IMR-90 (cell line): ENCODE results near the gene EML3. TPM values are rescaled to one million over a fixed set of nuclear protein-coding genes. Genes with fewer than 3 reads are reported as not detected.
A peak's percentile ranks its signal among the peaks of the same experiment; 100 is the strongest.

Experiments
- ATAC-seq: fragments of 200-7000 bp; cut with Tn5 transposase; 2 replicates; pipeline ENCODE4 v1.9.1; 2020; ENCODE audit warnings: low read depth, mild to moderate bottlenecking, moderate library complexity
- BruUV-seq: library from RNA; stranded (reverse); fragments of 400-500 nt; replicated peaks from 2 replicates; lab custom pipeline; 2021; lab: Mats Ljungman, UMichigan
- CTCF ChIA-PET: fragments of 300-600 bp; formaldehyde crosslinking; extraction: SDS; loops from one replicate; lab custom pipeline; 2021; ENCODE audit warnings: antibody characterized with exemption; lab: Yijun Ruan, JAX
- POLR2A ChIA-PET: fragments of 300-600 bp; sonication (Branson Sonifier 250); formaldehyde crosslinking; loops from one replicate; lab custom pipeline; 2022; ENCODE audit warnings: antibody characterized with exemption; ENCODE audit not compliant: unreplicated experiment; lab: Charles Lee
- DNase-seq: peaks from one replicate; pipeline ENCODE4 v3.0.0; 2013
- H2AFZ ChIP-seq: replicated peaks from 2 replicates; pipeline ENCODE3; 2013; ENCODE audit warnings: low read length, mild to moderate bottlenecking; ENCODE audit not compliant: poor library complexity
- H2AK5ac ChIP-seq: 2 replicates; pipeline ENCODE4 v1.6.1; 2013; ENCODE audit warnings: low read depth, low read length, inconsistent platforms
- H2AK9ac ChIP-seq: replicated peaks from 2 replicates; pipeline ENCODE3; 2013; ENCODE audit warnings: mild to moderate bottlenecking, low read depth, low read length, moderate library complexity; ENCODE audit not compliant: poor library complexity
- H2BK120ac ChIP-seq: 2 replicates; pipeline ENCODE4 v1.6.1; 2013; ENCODE audit warnings: low read depth, low read length, inconsistent platforms
- H2BK15ac ChIP-seq: 3 replicates; pipeline ENCODE4 v1.6.1; 2013; ENCODE audit warnings: low read depth, low read length, inconsistent platforms
- H2BK20ac ChIP-seq: 2 replicates; pipeline ENCODE4 v1.6.1; 2013; ENCODE audit warnings: low read depth, mild to moderate bottlenecking, inconsistent platforms, low read length, moderate library complexity
- H2BK5ac ChIP-seq: 2 replicates; pipeline ENCODE4 v1.6.1; 2013; ENCODE audit warnings: mild to moderate bottlenecking, low read depth, low read length, inconsistent platforms; ENCODE audit not compliant: poor library complexity, severe bottlenecking
- H3K14ac ChIP-seq: replicated peaks from 2 replicates; pipeline ENCODE4 v1.6.1; 2013; ENCODE audit warnings: low read depth, low read length, inconsistent platforms
- H3K18ac ChIP-seq: 2 replicates; pipeline ENCODE4 v1.6.1; 2013; ENCODE audit warnings: low read depth, low read length, control low read depth
- H3K23ac ChIP-seq: 2 replicates; pipeline ENCODE4 v1.6.1; 2013; ENCODE audit warnings: low read depth, low read length, inconsistent platforms
- H3K27ac ChIP-seq: 2 replicates; pipeline ENCODE4 v1.5.1; 2013; ENCODE audit warnings: mild to moderate bottlenecking, control low read depth, low read length; ENCODE audit not compliant: insufficient read depth
- H3K27me3 ChIP-seq: 2 replicates; pipeline ENCODE4 v1.6.1; 2013; ENCODE audit warnings: low read length; ENCODE audit not compliant: control insufficient read depth, insufficient read depth
- H3K36me3 ChIP-seq: 2 replicates; pipeline ENCODE4 v1.6.1; 2013; ENCODE audit warnings: low read length, mixed read lengths; ENCODE audit not compliant: control insufficient read depth, insufficient read depth
- H3K4ac ChIP-seq: 2 replicates; pipeline ENCODE4 v1.6.1; 2013; ENCODE audit warnings: low read depth, low read length, inconsistent platforms
- H3K4me1 ChIP-seq: 2 replicates; pipeline ENCODE4 v1.6.1; 2013; ENCODE audit warnings: low read length, mixed read lengths; ENCODE audit not compliant: control insufficient read depth, insufficient read depth
- H3K4me2 ChIP-seq: 2 replicates; pipeline ENCODE4 v1.6.1; 2013; ENCODE audit warnings: low read depth, mild to moderate bottlenecking, control low read depth, low read length, moderate library complexity
- H3K4me3 ChIP-seq: 2 replicates; pipeline ENCODE4 v1.5.1; 2013; ENCODE audit warnings: low read depth, mild to moderate bottlenecking, control low read depth, low read length, moderate library complexity; ENCODE audit not compliant: insufficient read depth
- H3K56ac ChIP-seq: 2 replicates; pipeline ENCODE4 v1.6.1; 2013; ENCODE audit warnings: low read length, inconsistent platforms; ENCODE audit not compliant: insufficient read depth; ENCODE audit errors: extremely low read depth
- H3K79me1 ChIP-seq, 2 experiments: 2 replicates each; pipeline ENCODE4 v1.6.1; 2013; ENCODE audit warnings: low read length in 2 of 2, inconsistent platforms in 1 of 2, low read depth in 1 of 2
- H3K9ac ChIP-seq: 2 replicates; pipeline ENCODE4 v1.6.1; 2013; ENCODE audit warnings: low read depth, low read length, control low read depth
- H3K9me1 ChIP-seq: 2 replicates; pipeline ENCODE4 v1.6.1; 2013; ENCODE audit warnings: low read length, inconsistent platforms; ENCODE audit not compliant: insufficient read depth
- H3K9me3 ChIP-seq: 2 replicates; pipeline ENCODE4 v1.6.1; 2013; ENCODE audit warnings: low read length; ENCODE audit not compliant: control insufficient read depth, insufficient read depth
- H4K20me1 ChIP-seq: 2 replicates; pipeline ENCODE4 v1.6.1; 2013; ENCODE audit warnings: low read length, inconsistent platforms; ENCODE audit not compliant: insufficient read depth
- H4K5ac ChIP-seq: 2 replicates; pipeline ENCODE4 v1.6.1; 2013; ENCODE audit warnings: mild to moderate bottlenecking, low read depth, low read length, control low read depth
- H4K8ac ChIP-seq, 2 experiments: 2 replicates each; pipeline ENCODE4 v1.6.1; 2013; ENCODE audit warnings: low read depth in 2 of 2, low read length in 2 of 2, control low read depth in 1 of 2, inconsistent platforms in 1 of 2
- H4K91ac ChIP-seq: 2 replicates; pipeline ENCODE4 v1.6.1; 2013; ENCODE audit warnings: low read depth, low read length, inconsistent platforms; ENCODE audit not compliant: insufficient read depth
- BHLHE40 ChIP-seq: fragments of 150-350 bp; IDR thresholded peaks from 2 replicates; pipeline ENCODE4 v1.6.1; 2016; ENCODE audit warnings: mild to moderate bottlenecking, low read depth, low read length
- CEBPB ChIP-seq: IDR thresholded peaks from 2 replicates; pipeline ENCODE4 v1.6.1; 2012; ENCODE audit warnings: low read depth, low read length, improper control_type of control experiment
- CHD1 ChIP-seq: IDR thresholded peaks from 2 replicates; pipeline ENCODE4 v1.6.1; 2012; ENCODE audit warnings: low read depth, low read length, improper control_type of control experiment
- CTCF ChIP-seq: conservative IDR thresholded peaks from 2 replicates; pipeline ENCODE4 v1.5.1; 2012; ENCODE audit warnings: mild to moderate bottlenecking, low read depth, low read length, improper control_type of control experiment
- ELK1 ChIP-seq: fragments of 150-350 bp; IDR thresholded peaks from 2 replicates; pipeline ENCODE4 v1.6.1; 2016; ENCODE audit warnings: low read depth, mild to moderate bottlenecking, low read length, moderate library complexity, borderline replicate concordance
- FOS ChIP-seq: fragments of 150-350 bp; IDR thresholded peaks from 2 replicates; pipeline ENCODE4 v1.6.1; 2016; ENCODE audit warnings: low read depth, low read length
- MAFK ChIP-seq: IDR thresholded peaks from 2 replicates; pipeline ENCODE4 v1.6.1; 2012; ENCODE audit warnings: low read depth, low read length, improper control_type of control experiment
- MAZ ChIP-seq: IDR thresholded peaks from 2 replicates; pipeline ENCODE4 v1.6.1; 2012; ENCODE audit warnings: low read depth, mild to moderate bottlenecking, low read length, improper control_type of control experiment, moderate library complexity, borderline replicate concordance
- MXI1 ChIP-seq: IDR thresholded peaks from 2 replicates; pipeline ENCODE4 v1.6.1; 2012; ENCODE audit warnings: low read depth, mild to moderate bottlenecking, low read length, moderate library complexity, borderline replicate concordance
- NFE2L2 ChIP-seq: fragments of 150-350 bp; IDR thresholded peaks from 2 replicates; pipeline ENCODE4 v1.6.1; 2016; ENCODE audit warnings: low read depth, mild to moderate bottlenecking, low read length
- POLR2A ChIP-seq: IDR thresholded peaks from 2 replicates; pipeline ENCODE4 v1.6.1; 2012; ENCODE audit warnings: mild to moderate bottlenecking, low read depth, low read length
- RAD21 ChIP-seq: IDR thresholded peaks from 2 replicates; pipeline ENCODE4 v1.6.1; 2012; ENCODE audit warnings: low read length, improper control_type of control experiment
- RCOR1 ChIP-seq: IDR thresholded peaks from 2 replicates; pipeline ENCODE4 v1.6.1; 2012; ENCODE audit warnings: mild to moderate bottlenecking, low read length, improper control_type of control experiment; ENCODE audit not compliant: insufficient replicate concordance
- RFX5 ChIP-seq: IDR thresholded peaks from 2 replicates; pipeline ENCODE4 v1.8.0; 2012; ENCODE audit warnings: low read depth, mild to moderate bottlenecking, low read length, moderate library complexity
- WGBS, 2 experiments: methylation state at CpG; one replicate each; pipeline versions ENCODE4 v1.1.5 to v1.1.7; 2013; ENCODE audit warnings: missing lambda C conversion rate in 2 of 2; ENCODE audit not compliant: insufficient read length in 1 of 2; ENCODE audit errors: extremely low coverage in 2 of 2; 5-methylcytosine and 5-hydroxymethylcytosine counted together
- dilution Hi-C: fragments of 300-500 bp; cut with HindIII; formaldehyde crosslinking; loops from one replicate; pipeline ENCODE4 v1.14.3; 2018; ENCODE audit warnings: low sequenced_read_pairs; ENCODE audit not compliant: unreplicated experiment
- in situ Hi-C: fragments of 300-500 bp; cut with MboI; formaldehyde crosslinking; loops from 3 replicates; pipeline ENCODE4 v1.14.3; 2019; ENCODE audit warnings: low sequenced_read_pairs, inconsistent platforms, mixed read lengths
- intact Hi-C: fragments of 100-400 bp; cut with micrococcal nuclease; formaldehyde crosslinking; loops from 2 replicates; pipeline ENCODE4 v1.10.0; 2022
- polyA plus RNA-seq, 3 experiments: library from polyadenylated mRNA; depleted of rRNA; stranded (reverse); fragments of >200 nt; gene quantifications; 2 replicates each; pipeline ENCODE4 v1.2.3, GENCODE V29; 2012; ENCODE audit warnings: low replicate concordance in 1 of 3
- total RNA-seq: library from RNA; depleted of rRNA; stranded (reverse); fragments of >200 nt; gene quantifications from 2 replicates; pipeline ENCODE4 v1.2.3, GENCODE V29; 2012

EML3 gene
- total and polyA plus RNA-seq, 2 of the 4 experiments (the other 2 are of a cell fraction), result 5.0 to 24.7 TPM

DNA sequence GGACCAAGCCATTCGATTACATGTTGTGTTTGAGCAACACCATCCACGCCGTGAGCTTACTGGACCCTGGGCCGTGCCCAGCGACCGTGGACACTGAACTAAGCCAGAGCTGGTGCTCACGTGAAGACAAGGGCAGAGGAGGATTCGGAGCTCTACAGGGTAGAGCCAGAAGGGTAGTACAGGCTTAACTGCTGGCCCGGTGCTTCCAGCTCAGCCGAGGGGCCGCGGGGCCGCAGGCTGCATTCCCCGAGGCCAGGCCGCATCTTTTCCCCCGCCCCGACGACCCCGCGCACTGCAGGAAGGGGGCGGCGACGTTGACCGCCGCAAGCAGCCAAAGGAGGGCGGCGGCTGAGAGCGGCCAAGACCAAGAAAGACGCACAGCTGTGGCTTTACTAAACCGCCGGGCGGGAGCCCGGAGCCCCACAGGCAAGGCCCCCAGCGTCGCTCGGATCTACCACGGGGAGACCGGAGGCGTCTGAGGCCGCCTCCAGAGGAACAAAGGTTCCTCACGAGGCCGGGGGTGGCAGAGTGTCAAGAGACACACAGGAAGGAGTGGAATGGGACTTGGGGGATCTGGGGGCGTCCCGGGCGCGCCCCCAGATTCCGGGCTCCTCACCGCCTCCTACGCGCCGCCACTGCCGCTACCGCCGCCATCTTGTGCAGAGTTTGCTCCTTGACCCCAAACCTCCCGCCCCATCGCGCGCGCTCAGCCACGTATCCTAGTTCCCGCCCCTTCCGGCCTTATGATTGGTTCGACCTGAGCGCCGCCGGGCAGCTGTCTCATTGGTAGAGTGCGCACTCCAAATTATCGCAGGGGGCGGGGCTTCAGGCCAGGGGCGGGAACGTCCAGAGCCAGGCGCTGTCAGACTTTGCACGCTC lies 33.6 kb upstream of the EML3 start, which contains the start of gene GANAB:
TSS of gene GANAB (minus strand) at position 668 of the 879 bp plus-strand sequence. CDS start at position 654, 14 bp downstream.
- peak within 1 kb of the TSS; percentile 68 for H2BK120ac ChIP-seq
- H3K56ac ChIP-seq, result peak within 1 kb of the TSS; percentile 91
- H3K27me3 ChIP-seq, result no peaks in the 10 kb centered on the region
- 2% methylated on average over 17 of the region's 73 CpGs; no CpG with 5 or more reads in 1 of the 2 experiments for WGBS, 2 experiments
- peak within 1 kb of the TSS; percentile 99 for H3K9ac ChIP-seq
- peak within 1 kb of the TSS; percentile 98 for H2AK9ac ChIP-seq
- peak within 1 kb of the TSS; percentile 95 for H3K4me2 ChIP-seq
- H2AFZ ChIP-seq, result peak within 1 kb of the TSS; percentile 69
- H2BK20ac ChIP-seq, result no peak within 1 kb of the TSS
- peak within 1 kb of the TSS; percentile 72 for H3K4me3 ChIP-seq
- peak within 1 kb of the TSS; percentile 95 for H3K23ac ChIP-seq
- no peaks in the 10 kb centered on the region for H3K9me3 ChIP-seq
- peak within 1 kb of the TSS; percentile 76 for H4K8ac ChIP-seq
- in situ Hi-C loops, result no loop called here
- TSS peak; percentile 24 for BruUV-seq
- POLR2A ChIA-PET, result interaction anchor here (0.8 kb wide), 1 partner anchor 72 kb away, joined by 3 read pairs; the partner anchor contains the start of gene EEF1G
- peak within 1 kb of the TSS; percentile 28 for H4K5ac ChIP-seq
- H3K14ac ChIP-seq, result peak within 1 kb of the TSS; percentile 97
- H2BK15ac ChIP-seq, result no peak within 1 kb of the TSS
- peak within 1 kb of the TSS; percentile 62 for H2BK5ac ChIP-seq
- peak within 1 kb of the TSS; percentile 86 for H3K27ac ChIP-seq
- dilution Hi-C loops, result no loop called here
- intact Hi-C loops, result no loop called here
- peaks cover 6% of the 10 kb centered on the region; the same call in 1 of the 2 replicates for H3K4me1 ChIP-seq
- CTCF ChIA-PET, result no interaction called here
- peaks cover 36% of the 10 kb centered on the region for H3K36me3 ChIP-seq
- peak within 1 kb of the TSS; percentile 93 for H3K4ac ChIP-seq
- H3K18ac ChIP-seq, result no peak within 1 kb of the TSS; the same call in 1 of the 2 replicates
- ATAC-seq, result peak; percentile 99
- H4K20me1 ChIP-seq, result peaks cover 17% of the 10 kb centered on the region
- peak; percentile 96 for DNase-seq
- peak within 1 kb of the TSS; percentile 88 for H4K91ac ChIP-seq
- peaks cover 0 to 50% of the 10 kb centered on the region in 2 experiments; a peak in 3 of 4 replicates for H3K79me1 ChIP-seq
- peaks cover 7% of the 10 kb centered on the region; the same call in 1 of the 2 replicates for H3K9me1 ChIP-seq
- H2AK5ac ChIP-seq, result peak within 1 kb of the TSS; percentile 96
- no peak for TF ChIP-seq RAD21
- TF ChIP-seq POLR2A, result peak; percentile 93
- no peak for TF ChIP-seq FOS
- TF ChIP-seq CHD1, result no peak
- no peak for TF ChIP-seq CEBPB
- no peak for TF ChIP-seq CTCF
- TF ChIP-seq RCOR1, result no peak
- TF ChIP-seq BHLHE40, result no peak; the same call in 1 of the 2 replicates
- peak; percentile 81; the same call in 1 of the 2 replicates for TF ChIP-seq MAZ
- 0 out of 2 replicates have a peak, but pooled peaks have one; percentile 9 for TF ChIP-seq RFX5
- no peak for TF ChIP-seq MAFK
- no peak for TF ChIP-seq ELK1
- TF ChIP-seq NFE2L2, result no peak
- peak; percentile 76 for TF ChIP-seq MXI1
